Measurements from ENCODE around the gene ATG101.

The ATG101 gene

GRCh38 chr12:52069327-52070184 lies at the start of gene ATG101:
ATG101 (plus strand) TSS chr12:52069978; CDS start chr12:52073651, 3,673 bp downstream.
- peak in 1 of 2 donors; percentile 76 for DNase-seq (ENCODE audit: low read depth in 2 of 2, low spot score in 1 of 2)

- no peak for DNase-seq (ENCODE audit: low read depth in 2 of 2, low spot score in 1 of 2)
Measured at GRCh38 chr12:52020539-52021336, 49.0 kb upstream of the ATG101 start.

- no peak for DNase-seq (ENCODE audit: low read depth in 2 of 2, low spot score in 1 of 2)
Measured at GRCh38 chr12:52022841-52023181, 47.0 kb upstream of the ATG101 start.

GRCh38 chr12:52023182-52023975 lies 46.4 kb upstream of the ATG101 start:
- peak; percentile 84 for DNase-seq (ENCODE audit: low read depth in 2 of 2, low spot score in 1 of 2)

- DNase-seq (ENCODE audit: low read depth in 2 of 2, low spot score in 1 of 2), result no peak
Measured at GRCh38 chr12:52023976-52024688, 45.6 kb upstream of the ATG101 start.

GRCh38 chr12:52024845-52025230 lies 44.9 kb upstream of the ATG101 start:
- DNase-seq (ENCODE audit: low read depth in 2 of 2, low spot score in 1 of 2), result no peak

- DNase-seq (ENCODE audit: low read depth in 2 of 2, low spot score in 1 of 2), result no peak
Measured at GRCh38 chr12:52026263-52026662, 43.5 kb upstream of the ATG101 start.

GRCh38 chr12:52027085-52027843 lies 42.5 kb upstream of the ATG101 start:
- DNase-seq (ENCODE audit: low read depth in 2 of 2, low spot score in 1 of 2), result no peak

GRCh38 chr12:52029685-52030084 lies 40.1 kb upstream of the ATG101 start:
- no peak for DNase-seq (ENCODE audit: low read depth in 2 of 2, low spot score in 1 of 2)

- no peak for DNase-seq (ENCODE audit: low read depth in 2 of 2, low spot score in 1 of 2)
Measured at GRCh38 chr12:52032446-52032803, 37.4 kb upstream of the ATG101 start.

GRCh38 chr12:52032804-52033445 lies 36.9 kb upstream of the ATG101 start:
- peak in 1 of 2 donors; percentile 82 for DNase-seq (ENCODE audit: low read depth in 2 of 2, low spot score in 1 of 2)

GRCh38 chr12:52033446-52034140 lies 36.2 kb upstream of the ATG101 start:
- DNase-seq (ENCODE audit: low read depth in 2 of 2, low spot score in 1 of 2), result no peak

- DNase-seq (ENCODE audit: low read depth in 2 of 2, low spot score in 1 of 2), result no peak
Measured at GRCh38 chr12:52035190-52035589, 34.6 kb upstream of the ATG101 start.

- DNase-seq (ENCODE audit: low read depth in 2 of 2, low spot score in 1 of 2), result no peak
Measured at GRCh38 chr12:52035926-52036325, 33.9 kb upstream of the ATG101 start.

GRCh38 chr12:52036587-52037171 lies 33.1 kb upstream of the ATG101 start:
- peak in 1 of 2 donors; percentile 83 for DNase-seq (ENCODE audit: low read depth in 2 of 2, low spot score in 1 of 2)

- DNase-seq (ENCODE audit: low read depth in 2 of 2, low spot score in 1 of 2), result no peak
Measured at GRCh38 chr12:52037248-52037861, 32.4 kb upstream of the ATG101 start.

- no peak for DNase-seq (ENCODE audit: low read depth in 2 of 2, low spot score in 1 of 2)
Measured at GRCh38 chr12:52038447-52038846, 31.3 kb upstream of the ATG101 start.

- DNase-seq (ENCODE audit: low read depth in 2 of 2, low spot score in 1 of 2), result no peak
Measured at GRCh38 chr12:52041035-52041434, 28.7 kb upstream of the ATG101 start.

Data from stimulated activated CD8-positive, alpha-beta memory T cell treated with anti-CD3 and anti-CD28 coated beads, Interleukin-4, amount 100 ng/mL, for 1 hour (primary cell).